CD4-positive, alpha-beta T cell (primary cell): ENCODE data around the gene CLOCK. TPM values are rescaled to one million over a fixed set of nuclear protein-coding genes. Genes with fewer than 3 reads are reported as not detected.
"Not testable (repeated sequence)": the region's sequence is repeated elsewhere in the genome, so short reads cannot be mapped to it uniquely, and the experiment has no call there.

Source experiments
- ATAC-seq: fragments of 200-7000 bp; cut with Tn5 transposase; one replicate; pipeline ENCODE4 v1.10.0; 2022; ENCODE audit warnings: mild to moderate bottlenecking; ENCODE audit not compliant: poor library complexity
- CTCF ChIA-PET: fragments of 350-600 bp; sonication (Branson Sonifier 250); formaldehyde crosslinking; loops from one replicate; lab custom pipeline; 2021; ENCODE audit warnings: antibody characterized with exemption, inconsistent platforms; lab: Charles Lee
- POLR2A ChIA-PET: fragments of 350-600 bp; sonication (Branson Sonifier 250); formaldehyde crosslinking; loops from one replicate; lab custom pipeline; 2021; ENCODE audit warnings: antibody characterized with exemption, inconsistent platforms; lab: Charles Lee
- DNase-seq, 14 experiments: peaks; one replicate each; pipeline ENCODE4 v3.0.0-alpha.2; 2013 to 2020; ENCODE audit warnings: mixed read lengths in 2 of 14
- H3K27ac ChIP-seq, 2 donors: one replicate each; pipeline versions ENCODE4 v1.5.1 to v1.7.0; 2013; ENCODE audit warnings: low read length in 2 of 2, low read depth in 1 of 2, mild to moderate bottlenecking in 1 of 2
- H3K27me3 ChIP-seq, 2 experiments: 1 replicate in 1 of 2; 2 replicates in 1 of 2; pipeline versions ENCODE4 v1.6.1 to v1.7.0; 2013; ENCODE audit warnings: low read length in 2 of 2, control low read depth in 1 of 2, mild to moderate bottlenecking in 1 of 2, moderate library complexity in 1 of 2; ENCODE audit not compliant: insufficient read depth in 2 of 2, control insufficient read depth in 1 of 2
- H3K36me3 ChIP-seq: one replicate; pipeline ENCODE4 v1.6.1; 2013; ENCODE audit warnings: low read length, control low read depth; ENCODE audit not compliant: insufficient read depth
- H3K4me1 ChIP-seq: one replicate; pipeline ENCODE4 v1.6.1; 2013; ENCODE audit warnings: low read length, control low read depth; ENCODE audit not compliant: insufficient read depth
- H3K4me3 ChIP-seq: one replicate; pipeline ENCODE4 v1.5.1; 2013; ENCODE audit warnings: mild to moderate bottlenecking, low read length, moderate library complexity
- H3K9me3 ChIP-seq, 2 experiments: 1 replicate in 1 of 2; 2 replicates in 1 of 2; pipeline versions ENCODE4 v1.6.1 to v1.7.0; 2013; ENCODE audit warnings: low read length in 2 of 2, mild to moderate bottlenecking in 2 of 2, control low read depth in 1 of 2, moderate library complexity in 1 of 2; ENCODE audit not compliant: control insufficient read depth in 1 of 2, insufficient read depth in 1 of 2
- H3K27ac Mint-ChIP-seq: one replicate; pipeline ENCODE4 v1.8.0; 2020; ENCODE audit warnings: mixed read lengths
- H3K27me3 Mint-ChIP-seq: one replicate; pipeline ENCODE4 v1.8.0; 2021; ENCODE audit warnings: mixed read lengths
- H3K36me3 Mint-ChIP-seq: one replicate; pipeline ENCODE4 v1.8.0; 2021; ENCODE audit warnings: low read depth, mixed read lengths
- H3K4me1 Mint-ChIP-seq: one replicate; pipeline ENCODE4 v1.8.0; 2021; ENCODE audit warnings: low read depth, mixed read lengths
- H3K4me3 Mint-ChIP-seq: one replicate; pipeline ENCODE4 v1.8.0; 2020; ENCODE audit warnings: mild to moderate bottlenecking, mixed read lengths
- H3K9me3 Mint-ChIP-seq: one replicate; pipeline ENCODE4 v1.8.0; 2020; ENCODE audit warnings: mixed read lengths
- intact Hi-C, 2 experiments: fragments of 100-400 bp; cut with DNase I in 1 of 2; cut with micrococcal nuclease in 1 of 2; formaldehyde crosslinking; loops; one replicate each; pipeline versions ENCODE4 v1.15.1 to v1.9.0; 2023 to 2025; cut with DNase I, micrococcal nuclease
- total RNA-seq, 174 experiments: library from RNA in 2 of 174; stranded (reverse) in 2 of 174; gene quantifications; one replicate each; pipeline ENCODE4 v1.2.3 and lab custom pipeline; 2021 to 2026
- TF ChIP-seq, protein P1 (sequence below): fragments of 200-600 bp; IDR thresholded peaks from one replicate; pipeline ENCODE4 v1.8.0; 2022; ENCODE audit warnings: antibody characterized with exemption, mild to moderate bottlenecking

CLOCK gene
- total RNA-seq, 2 experiments from 2014 or later, result 4.9 to 5.6 TPM

DNA sequence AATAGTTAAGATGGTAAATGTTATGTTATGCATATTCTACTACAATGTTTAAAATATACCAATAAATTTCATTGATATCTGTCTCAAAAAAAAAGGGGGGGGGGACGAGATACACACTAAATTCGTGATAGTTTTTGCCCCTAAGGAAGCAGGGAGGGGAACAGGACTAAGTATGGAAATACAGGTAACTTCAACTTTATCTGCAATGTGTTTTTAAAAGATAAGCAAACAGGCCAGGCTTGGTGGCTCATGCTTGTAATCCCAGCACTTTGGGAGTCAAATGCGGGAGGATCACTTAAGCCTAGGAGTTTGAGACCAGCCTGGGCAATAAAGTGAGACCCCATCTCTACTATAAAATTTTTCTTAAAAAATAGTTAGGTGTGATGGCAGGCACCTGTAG lies 13.4 kb upstream of the CLOCK start:
- Histone ChIP-seq H3K27ac (no peak overlapping the region), H3K27me3 (no peaks in the 10 kb centered on the region), H3K4me1 (no peaks in the 10 kb centered on the region), H3K4me3 (no peak overlapping the region), H3K36me3 (no peaks in the 10 kb centered on the region), H3K9me3 (no peaks in the 10 kb centered on the region)
- Mint-ChIP-seq H3K9me3 (no peaks in the 10 kb centered on the region), H3K4me3 (no peak overlapping the region), H3K27me3 (peaks cover 4% of the 10 kb centered on the region), H3K4me1 (no peaks in the 10 kb centered on the region), H3K27ac (no peak overlapping the region), H3K36me3 (no peaks in the 10 kb centered on the region)
- intact Hi-C loops, result no loop called here
- DNase-seq (no peak), ATAC-seq (no peak)
- CTCF ChIA-PET, result no interaction called here
- POLR2A ChIA-PET, result no interaction called here
- TF ChIP-seq, protein P1, sequence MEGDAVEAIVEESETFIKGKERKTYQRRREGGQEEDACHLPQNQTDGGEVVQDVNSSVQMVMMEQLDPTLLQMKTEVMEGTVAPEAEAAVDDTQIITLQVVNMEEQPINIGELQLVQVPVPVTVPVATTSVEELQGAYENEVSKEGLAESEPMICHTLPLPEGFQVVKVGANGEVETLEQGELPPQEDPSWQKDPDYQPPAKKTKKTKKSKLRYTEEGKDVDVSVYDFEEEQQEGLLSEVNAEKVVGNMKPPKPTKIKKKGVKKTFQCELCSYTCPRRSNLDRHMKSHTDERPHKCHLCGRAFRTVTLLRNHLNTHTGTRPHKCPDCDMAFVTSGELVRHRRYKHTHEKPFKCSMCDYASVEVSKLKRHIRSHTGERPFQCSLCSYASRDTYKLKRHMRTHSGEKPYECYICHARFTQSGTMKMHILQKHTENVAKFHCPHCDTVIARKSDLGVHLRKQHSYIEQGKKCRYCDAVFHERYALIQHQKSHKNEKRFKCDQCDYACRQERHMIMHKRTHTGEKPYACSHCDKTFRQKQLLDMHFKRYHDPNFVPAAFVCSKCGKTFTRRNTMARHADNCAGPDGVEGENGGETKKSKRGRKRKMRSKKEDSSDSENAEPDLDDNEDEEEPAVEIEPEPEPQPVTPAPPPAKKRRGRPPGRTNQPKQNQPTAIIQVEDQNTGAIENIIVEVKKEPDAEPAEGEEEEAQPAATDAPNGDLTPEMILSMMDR, result no peak

DNA sequence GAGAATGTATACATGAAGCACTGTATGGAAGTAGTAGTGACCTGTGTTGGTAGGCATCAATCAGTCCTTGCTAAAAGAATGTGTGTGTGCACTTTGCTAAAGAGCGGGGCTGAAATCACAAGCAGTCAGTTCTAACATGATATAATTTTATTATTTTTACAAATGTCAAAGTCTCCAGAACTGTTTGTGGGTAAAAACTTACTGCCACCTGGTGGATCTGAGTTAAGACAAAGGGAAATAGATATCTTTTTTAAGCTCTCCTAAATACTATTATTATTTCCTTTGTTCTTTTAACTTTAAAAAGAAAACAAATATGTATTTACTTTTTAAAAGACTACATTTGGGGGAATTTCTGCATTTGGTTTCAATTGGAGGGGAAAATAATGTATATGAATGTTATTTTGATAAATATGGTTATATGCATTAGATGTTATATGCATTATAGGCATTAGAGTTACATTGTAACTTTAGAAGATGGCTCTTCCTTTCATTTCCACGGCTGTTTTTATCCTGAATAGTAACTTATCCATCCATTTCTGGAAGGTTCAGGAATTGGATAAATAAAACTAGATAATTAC lies 7.8 kb upstream of the CLOCK start:
- peak; percentile 55 for ATAC-seq
- Mint-ChIP-seq H3K27ac (no peak overlapping the region), H3K4me3 (no peak overlapping the region), H3K36me3 (no peaks in the 10 kb centered on the region), H3K27me3 (peaks cover 4% of the 10 kb centered on the region), H3K9me3 (no peaks in the 10 kb centered on the region), H3K4me1 (no peaks in the 10 kb centered on the region)
- H3K4me1 ChIP-seq, result no peaks in the 10 kb centered on the region
- H3K4me3 ChIP-seq, result no peak overlapping the region
- TF ChIP-seq, protein P1, result peak; percentile 78
- CTCF ChIA-PET, result interaction anchor here (0.7 to 1.5 kb wide), 9 partner anchors 8 to 242 kb away, joined by 3 to 5 read pairs (median 4); partner anchors contain the start of genes SRD5A3 and TMEM165
- intact Hi-C loops, result loop anchor here (1.0 to 10.0 kb wide), 9 partner anchors 107 to 1353 kb away; partner anchors contain the start of genes SRD5A3 (in 2 of the 2) and REST (in 1 of the 2)
- no peaks in the 10 kb centered on the region for H3K9me3 ChIP-seq
- POLR2A ChIA-PET, result interaction anchor here (0.7 to 1.1 kb wide), 2 partner anchors 9 to 10 kb away, joined by 3 to 5 read pairs; no protein-coding TSS in a partner anchor
- H3K27me3 ChIP-seq, result no peaks in the 10 kb centered on the region
- peak in 4 of 14 experiments; percentile 10 to 65 (median 62) for DNase-seq
- no peaks in the 10 kb centered on the region for H3K36me3 ChIP-seq
- H3K27ac ChIP-seq, result no peak overlapping the region

DNA sequence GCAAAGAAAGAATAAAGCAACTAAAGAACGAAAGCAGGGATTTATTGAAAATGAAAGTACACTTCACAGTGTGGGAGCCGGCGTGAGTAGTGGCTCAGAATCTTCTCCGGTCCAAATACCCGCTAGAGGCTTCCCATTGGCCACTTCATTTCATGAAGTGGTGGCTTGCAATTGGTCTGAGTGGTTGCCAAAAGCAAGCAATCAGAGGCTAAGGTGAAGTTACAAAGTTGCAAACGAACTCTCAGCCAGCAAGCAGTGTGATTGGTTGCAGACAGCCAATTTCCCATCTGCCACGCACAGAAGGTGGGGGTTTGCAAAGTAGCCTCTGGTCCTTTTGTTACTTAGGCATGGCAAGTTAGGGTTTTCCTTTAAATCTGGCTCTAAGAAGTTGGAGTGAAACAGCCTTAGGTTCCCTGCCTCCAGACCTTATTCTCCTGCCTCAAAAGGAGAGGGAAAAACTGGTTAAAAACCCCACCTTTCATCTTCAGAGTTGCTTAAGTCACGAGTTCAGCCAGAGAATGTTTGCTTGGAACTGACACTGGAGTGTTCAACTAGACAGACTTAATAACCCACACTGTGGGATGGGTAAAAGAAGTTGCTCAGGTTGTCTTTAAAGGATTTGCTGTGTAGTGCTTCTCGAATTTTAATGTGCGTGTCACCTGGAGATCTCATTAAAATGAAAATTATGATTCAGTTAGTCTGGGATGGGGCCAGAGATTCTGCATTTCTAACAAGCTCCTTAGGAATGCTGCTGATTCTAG lies 6.9 kb upstream of the CLOCK start:
- H3K27me3 Mint-ChIP-seq, result peaks cover 4% of the 10 kb centered on the region
- ChIA-PET CTCF (interaction anchor here (1.5 kb wide), 1 partner anchor 241 kb away, joined by 4 read pairs; no protein-coding TSS in a partner anchor), POLR2A (interaction anchor here (1.1 kb wide), 1 partner anchor 11 kb away, joined by 3 read pairs; no protein-coding TSS in a partner anchor)
- H3K4me3 Mint-ChIP-seq, result no peak overlapping the region
- Histone ChIP-seq H3K9me3 (no peaks in the 10 kb centered on the region), H3K4me1 (no peaks in the 10 kb centered on the region), H3K36me3 (no peaks in the 10 kb centered on the region), H3K27me3 (no peaks in the 10 kb centered on the region), H3K4me3 (peak overlapping the region; percentile 9), H3K27ac (no peak overlapping the region)
- intact Hi-C loops, result loop anchor here (2.0 to 10.0 kb wide), 7 partner anchors 106 to 1354 kb away; partner anchors contain the start of genes REST (in 1 of the 2) and SRD5A3 (in 1 of the 2)
- H3K27ac Mint-ChIP-seq, result no peak overlapping the region
- H3K9me3 Mint-ChIP-seq, result no peaks in the 10 kb centered on the region
- TF ChIP-seq, protein P1, result no peak
- no peaks in the 10 kb centered on the region for H3K36me3 Mint-ChIP-seq
- DNase-seq (peak in 4 of 14 experiments; percentile 14 to 63 (median 49)), ATAC-seq (no peak)
- no peaks in the 10 kb centered on the region for H3K4me1 Mint-ChIP-seq

DNA sequence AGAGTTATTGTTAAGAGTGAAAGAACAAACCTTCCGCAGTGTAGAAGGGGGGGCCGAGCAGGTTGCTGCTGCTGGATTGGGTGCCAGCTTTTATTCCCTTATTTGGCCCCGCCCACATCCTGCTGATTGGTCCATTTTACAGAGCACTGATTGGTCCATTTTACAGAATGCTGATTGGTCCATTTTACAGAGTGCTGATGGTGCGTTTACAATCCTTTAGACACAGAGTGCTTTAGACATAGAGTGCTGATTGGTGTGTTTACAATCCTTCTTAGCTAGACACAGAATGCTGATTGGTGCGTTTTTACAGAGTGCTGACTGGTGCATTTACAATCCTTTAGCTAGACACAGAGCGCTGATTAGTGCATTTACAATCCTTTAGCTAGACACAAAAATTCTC lies 5.3 kb upstream of the CLOCK start:
- POLR2A ChIA-PET, H3K27ac Mint-ChIP-seq: not testable (repeated sequence)

More for the DNA sequence above, 5.3 kb upstream of the CLOCK start:
- DNase-seq, result peak in 2 of 14 experiments; percentile 9 to 11
- H3K9me3 Mint-ChIP-seq, H3K36me3 Mint-ChIP-seq, ATAC-seq, H3K9me3 ChIP-seq, H3K27me3 Mint-ChIP-seq, H3K4me3 Mint-ChIP-seq, H3K27me3 ChIP-seq, H3K27ac ChIP-seq, H3K4me3 ChIP-seq, H3K4me1 ChIP-seq, H3K4me1 Mint-ChIP-seq, H3K36me3 ChIP-seq: not testable (repeated sequence)
- CTCF ChIA-PET, result interaction anchor here (1.3 kb wide), 1 partner anchor 206 kb away, joined by 3 read pairs; the partner anchor contains the start of gene SRD5A3
- intact Hi-C loops, result loop anchor here (5.0 to 10.0 kb wide), 5 partner anchors 105 to 1355 kb away; partner anchors contain the start of gene REST (in 1 of the 2)
